Limb (tissue), 2 donors: ENCODE data around the gene EXTL1.

ENCODE experiments used
- DNase-seq, 2 donors: peaks; one replicate each; pipeline ENCODE4 v3.0.0-alpha.2; 2016; ENCODE audit errors: extremely low spot score in 2 of 2

EXTL1 gene

DNA sequence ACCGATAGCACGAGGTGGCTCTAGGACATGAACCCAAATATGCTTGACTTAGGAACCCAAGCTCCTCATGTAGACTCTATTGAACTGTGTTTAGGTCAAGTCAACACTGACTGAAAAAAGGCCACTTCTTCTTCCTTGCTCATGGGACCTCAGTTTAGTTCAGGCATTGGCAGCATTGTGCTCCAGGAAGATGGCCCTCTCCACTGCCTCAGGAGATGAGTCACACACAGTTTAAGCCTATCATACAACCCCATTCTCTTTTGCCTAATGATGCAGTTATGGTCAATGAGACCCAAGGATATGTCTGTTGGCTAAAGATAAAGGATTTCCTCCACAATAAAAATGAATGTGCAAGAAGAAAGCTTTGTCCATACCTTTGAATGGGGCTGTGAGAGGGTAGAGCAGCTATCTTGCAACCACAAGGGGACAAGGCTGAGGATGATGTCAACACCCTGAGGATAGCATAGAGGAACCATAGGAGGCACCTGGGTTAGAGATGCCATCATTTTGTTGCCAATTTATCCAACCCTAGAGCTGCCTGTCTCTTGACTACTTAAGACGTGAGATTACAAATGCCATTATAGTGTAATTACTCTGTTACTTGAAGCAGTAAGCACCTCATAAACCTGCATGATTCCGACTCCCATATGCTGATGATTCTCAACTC lies 48.9 kb downstream of the EXTL1 start:
- no peak for DNase-seq

DNA sequence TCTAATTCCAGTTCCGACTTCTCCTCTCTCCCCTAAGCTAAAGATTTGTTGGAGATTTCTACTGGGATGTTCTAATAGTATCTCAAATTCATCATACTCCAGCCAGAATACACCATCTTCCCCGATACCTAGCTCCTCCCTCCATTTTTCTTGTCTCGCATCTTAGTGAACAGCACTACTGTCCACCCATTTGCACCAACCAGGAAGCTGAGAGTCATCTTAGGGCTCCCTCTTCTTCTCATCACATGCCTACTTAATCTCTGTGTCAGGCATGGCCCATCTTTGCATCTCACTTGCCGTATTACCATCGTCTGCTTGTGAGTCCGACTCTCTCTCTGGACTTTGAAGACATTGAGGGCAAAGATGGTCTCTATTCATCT lies 49.4 kb downstream of the EXTL1 start:
- no peak for DNase-seq

DNA sequence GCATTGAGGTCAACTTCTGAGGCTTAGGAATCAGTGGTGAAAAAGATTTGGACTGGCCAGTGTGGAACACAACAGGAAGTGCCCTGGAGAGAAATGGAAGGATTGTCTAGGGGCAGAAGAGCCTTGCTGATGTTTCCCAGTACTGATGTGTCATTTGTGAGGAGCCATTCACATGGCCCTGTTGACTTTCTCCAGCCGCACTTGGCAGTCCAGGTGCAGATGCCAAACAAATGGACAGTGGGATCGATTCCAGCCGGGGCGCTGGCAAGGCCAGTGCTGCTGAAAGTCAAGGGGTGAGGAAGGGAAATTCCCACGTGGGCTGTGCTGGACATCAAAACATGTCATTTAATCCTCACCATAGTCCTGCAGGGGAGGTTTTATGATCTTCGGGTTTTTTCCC lies 50.7 kb downstream of the EXTL1 start:
- DNase-seq: no peak

DNA sequence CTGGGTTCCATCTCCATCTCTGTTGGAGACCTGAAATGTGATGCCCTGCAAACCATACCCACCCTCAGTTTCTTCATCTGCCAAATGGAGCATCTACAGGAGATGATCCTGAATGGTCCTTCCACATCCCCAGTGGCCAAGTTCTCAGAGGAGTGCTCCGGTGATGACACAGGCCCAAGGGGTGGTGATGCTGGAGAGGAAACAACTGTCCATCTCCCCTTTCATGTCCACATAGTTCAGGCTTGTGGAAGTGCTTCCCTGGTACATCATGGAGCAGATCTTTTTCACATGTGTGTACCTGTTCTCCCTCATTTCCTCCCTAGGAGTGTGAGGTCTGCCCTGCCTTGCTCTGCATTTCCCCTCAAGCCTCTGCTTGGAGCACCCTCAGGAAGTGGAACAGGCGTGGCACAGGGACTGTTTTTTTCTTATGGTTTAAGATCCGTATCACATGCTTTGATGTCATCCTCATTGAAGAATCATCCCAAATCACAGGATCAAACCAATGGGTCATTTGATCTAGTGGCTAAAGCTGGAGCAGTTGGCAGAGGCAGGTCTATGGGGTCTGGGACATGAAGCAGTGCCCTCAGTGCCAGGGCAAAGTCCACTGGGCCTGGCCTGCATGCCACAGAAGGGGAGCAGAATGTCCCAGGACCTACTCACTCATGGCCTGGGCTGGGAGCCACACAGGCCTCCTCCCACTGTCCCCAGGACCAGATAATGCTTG lies 54.0 kb downstream of the EXTL1 start:
- DNase-seq: no peak

DNA sequence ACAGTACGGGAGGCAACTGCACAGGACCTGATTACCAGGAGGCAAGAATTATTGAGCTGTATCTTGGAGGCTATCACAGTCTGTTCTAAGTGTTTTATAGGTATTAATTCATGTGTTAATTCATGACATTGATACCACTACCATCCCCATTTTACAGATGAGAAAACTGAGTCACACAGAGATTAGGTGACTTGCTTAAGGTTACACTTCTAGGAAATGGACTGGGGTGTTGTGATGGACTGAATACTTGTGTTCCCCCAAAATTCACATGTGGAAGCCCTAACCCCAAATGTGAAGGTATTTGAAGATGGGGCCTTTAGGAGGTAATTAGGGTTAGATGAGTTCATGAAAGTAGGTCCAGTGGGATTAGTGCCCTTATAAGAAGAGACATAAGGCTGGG lies 55.9 kb downstream of the EXTL1 start:
- DNase-seq: no peak

DNA sequence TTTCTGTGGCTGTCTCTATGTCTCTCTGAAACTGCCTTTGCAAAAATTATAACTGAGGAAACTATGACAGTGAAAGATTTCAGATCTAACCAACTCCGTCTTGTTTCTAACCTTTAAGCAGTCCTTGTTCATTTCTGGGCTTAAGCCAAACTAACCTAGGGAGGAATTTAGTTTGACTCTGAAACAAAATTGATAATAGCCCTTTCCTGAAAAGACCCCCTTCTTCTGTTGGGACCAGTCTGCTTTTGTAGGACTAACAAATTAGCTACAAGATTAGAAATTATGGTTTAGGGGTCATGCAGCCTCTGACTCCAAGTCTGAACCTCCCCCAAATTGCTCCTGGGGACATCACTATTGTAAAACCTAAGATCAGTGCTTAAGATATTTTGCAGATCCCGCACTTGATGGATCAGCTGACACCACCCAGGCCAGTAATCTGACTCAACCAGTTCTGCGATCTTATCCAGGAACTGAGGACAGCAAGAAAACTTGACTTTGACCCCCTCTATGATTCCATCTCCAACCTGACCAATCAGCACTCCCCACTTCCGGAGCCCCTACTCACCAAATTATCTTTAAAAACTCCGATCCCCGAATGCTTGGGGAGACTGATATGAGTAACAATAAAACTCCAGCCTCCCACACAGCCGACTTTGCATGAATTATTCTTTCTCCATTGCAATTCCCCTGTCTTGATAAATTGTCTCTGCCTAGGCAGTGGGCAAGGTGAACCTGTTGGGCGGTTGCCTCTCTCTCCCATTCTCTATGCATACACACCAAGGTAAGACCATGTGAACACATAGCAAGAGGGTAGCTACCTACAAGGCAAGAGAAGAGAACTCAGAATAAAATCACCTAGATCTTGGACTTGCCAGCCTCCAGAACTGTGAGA lies 57.0 kb downstream of the EXTL1 start:
- no peak for DNase-seq

DNA sequence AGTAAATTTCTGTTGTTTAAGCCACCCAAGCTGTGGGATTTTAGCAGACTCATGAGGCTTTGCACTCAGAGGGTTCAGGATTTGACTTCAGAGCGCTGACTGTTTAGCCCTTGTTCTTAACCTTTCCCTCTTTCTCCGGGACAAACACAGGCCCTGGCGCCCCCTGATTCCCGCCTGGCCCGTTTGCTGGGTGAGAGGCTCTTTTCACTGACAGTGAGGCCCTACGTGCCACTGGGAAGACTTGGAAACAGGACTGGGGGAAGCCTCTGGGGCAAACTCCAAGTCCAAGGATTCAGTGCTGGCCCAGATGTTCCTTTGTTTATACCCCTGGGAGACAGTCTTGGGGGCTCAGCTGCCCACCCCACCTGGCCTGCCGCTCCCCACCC lies 57.6 kb downstream of the EXTL1 start:
- DNase-seq: no peak

DNA sequence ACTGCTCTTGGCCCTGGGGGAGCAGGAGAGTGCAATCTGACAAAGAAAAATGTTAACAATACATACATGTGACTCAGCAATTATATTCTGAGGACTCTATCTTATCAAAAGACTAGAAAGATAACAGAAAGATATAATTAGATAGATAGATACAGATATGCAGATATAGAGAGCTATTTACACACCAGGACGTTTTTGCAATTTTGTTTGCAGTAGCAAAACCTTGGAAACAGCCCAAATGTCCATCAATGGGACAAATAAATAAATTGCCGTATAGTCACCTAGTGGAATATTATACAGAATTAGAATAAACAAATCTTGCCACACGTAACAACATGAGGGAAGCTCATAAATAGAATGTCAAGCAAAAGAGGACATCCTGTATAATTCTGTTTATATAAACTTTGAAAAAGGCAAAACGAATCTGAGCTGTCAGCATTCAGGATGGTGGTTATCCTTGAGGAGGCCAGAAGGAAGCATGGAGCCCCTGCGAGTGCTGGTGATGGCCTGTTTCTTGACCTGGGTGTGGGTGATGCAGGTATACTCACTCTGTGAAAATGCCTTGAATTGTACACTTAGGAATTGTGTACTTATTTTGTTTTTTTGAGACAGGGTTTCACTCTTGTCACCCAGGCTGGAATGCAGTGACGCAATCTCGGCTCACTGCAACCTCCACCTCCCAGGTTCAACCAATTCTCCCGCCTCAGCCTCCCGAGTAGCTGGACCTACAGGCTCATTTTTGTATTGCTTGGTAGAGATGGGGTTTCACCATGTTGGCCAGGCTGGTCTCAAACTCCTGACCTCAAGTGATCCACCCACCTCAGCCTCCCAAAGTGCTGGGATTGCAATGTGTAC lies 58.6 kb downstream of the EXTL1 start:
- DNase-seq: no peak

DNA sequence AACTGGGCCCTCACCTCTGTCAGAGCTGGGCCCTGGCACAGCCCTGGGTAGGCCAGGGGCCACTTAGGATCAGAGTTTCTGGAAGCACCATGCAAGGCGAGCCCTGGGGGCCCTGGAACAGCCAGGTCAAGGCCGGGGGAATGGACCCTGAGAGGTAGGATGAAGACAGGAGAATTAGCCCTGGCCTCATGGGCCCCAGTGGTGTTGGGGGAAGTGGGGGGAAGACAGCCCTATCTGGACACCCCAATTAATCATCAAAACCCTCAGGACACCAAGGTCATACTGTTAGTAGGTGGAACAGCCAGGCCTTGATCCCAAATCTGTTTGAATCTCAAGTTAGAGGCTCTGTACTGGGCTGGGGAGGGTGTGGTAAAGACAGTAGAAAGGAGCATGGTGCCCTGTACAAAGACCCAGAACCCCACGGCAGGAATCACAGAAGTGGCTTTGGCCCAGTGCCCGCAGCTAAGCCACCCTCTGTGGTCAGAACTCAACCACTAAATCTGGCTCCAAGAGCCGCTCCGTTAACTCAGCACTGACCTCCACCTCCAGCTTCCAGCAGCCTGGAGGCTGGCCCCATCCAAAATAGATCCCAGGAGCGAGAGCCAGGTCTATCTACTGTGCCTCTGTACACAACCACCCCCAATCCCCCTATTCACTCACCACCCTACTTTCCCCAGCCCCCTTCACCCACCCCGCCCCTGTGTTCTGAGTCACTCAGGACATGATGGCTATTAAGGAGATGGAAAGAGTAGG lies 59.9 kb downstream of the EXTL1 start:
- DNase-seq: no peak

DNA sequence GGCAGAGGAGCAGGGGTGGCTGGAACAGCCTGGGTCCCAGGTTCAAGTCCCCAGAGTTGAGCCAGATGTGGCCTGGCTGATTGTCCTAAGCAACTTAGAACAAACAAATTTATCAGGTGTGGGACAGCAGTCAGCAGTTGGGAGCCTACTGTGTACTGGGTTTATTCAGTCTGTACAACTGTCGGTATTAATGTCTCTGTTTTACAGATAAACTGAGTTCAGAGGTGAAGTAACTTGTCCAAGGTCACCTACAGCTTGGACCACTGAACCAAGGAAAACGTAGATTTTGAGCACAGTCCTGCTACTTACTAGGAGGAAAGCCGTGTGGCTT lies 60.4 kb downstream of the EXTL1 start:
- no peak for DNase-seq

DNA sequence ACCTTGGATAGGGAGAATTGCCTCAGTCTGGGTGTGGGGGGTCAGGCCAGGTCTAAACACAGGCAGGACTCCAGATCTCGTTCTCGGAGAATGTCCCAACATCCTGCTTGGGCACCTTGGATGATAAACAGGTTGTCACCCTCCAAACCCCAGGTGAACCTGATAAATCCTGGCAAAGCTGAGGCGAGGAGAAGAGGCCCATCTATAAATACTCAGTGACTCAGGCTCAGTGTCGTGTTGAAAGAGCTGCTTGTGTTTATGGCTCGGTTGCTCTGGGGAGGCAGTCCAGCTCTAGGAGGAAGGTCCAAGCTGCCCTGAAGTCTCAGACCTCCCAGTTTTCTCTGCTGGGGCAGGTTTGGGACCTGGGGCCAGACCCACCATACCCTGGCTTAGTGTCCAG lies 61.6 kb downstream of the EXTL1 start:
- no peak for DNase-seq

DNA sequence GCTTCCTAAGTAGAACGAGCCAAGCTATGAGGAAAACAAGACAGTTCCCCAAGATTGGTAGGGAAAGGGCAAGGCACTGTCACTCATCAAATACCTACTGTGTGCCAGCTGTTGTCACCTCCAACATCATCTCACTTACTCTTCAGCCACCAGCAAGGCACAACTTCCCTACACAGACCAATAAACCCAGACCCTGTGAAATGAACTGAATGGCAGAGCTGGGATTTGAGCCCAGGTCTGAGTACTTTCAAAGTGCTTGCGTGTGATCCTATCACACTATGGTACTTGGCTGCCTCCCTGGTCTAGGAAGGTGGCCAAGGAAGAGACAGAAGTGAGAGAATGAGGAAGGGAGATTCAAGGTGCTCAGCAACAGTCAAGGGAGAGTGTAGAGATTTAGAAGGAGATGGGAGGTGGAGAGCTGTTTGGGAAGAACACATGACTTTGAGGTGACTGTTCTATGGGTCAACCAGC lies 62.6 kb downstream of the EXTL1 start:
- DNase-seq: no peak

DNA sequence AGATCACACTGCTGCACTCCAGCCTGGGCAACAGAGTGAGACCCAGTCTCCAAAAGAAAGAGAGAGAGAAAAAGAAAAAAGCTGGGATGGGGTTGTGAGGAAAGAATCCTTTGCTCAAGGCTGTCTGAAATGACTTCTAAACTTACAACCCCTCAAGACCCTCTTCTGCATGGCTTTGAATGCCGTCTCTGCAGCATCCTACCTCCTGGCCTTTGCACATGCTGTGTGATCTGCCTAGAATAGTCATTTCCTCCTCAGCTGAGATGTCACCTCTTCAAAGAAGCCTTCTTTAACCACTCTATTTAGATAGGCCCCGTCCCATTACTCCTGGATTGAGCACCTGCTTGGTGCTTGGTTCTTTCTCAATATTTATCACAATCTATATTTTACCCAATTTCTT lies 63.3 kb downstream of the EXTL1 start:
- no peak for DNase-seq
